Lung (tissue), 12 donors: Measurements from ENCODE around the gene SLC4A2. TPM values are rescaled to one million over a fixed set of nuclear protein-coding genes. Genes with fewer than 3 reads are reported as not detected.

Source experiments
- ATAC-seq: fragments of 200-7000 bp; cut with Tn5 transposase; one replicate; pipeline ENCODE4 v1.9.1; 2020; ENCODE audit warnings: moderate number of reproducible peaks; ENCODE audit not compliant: insufficient read depth, low FRiP score
- DNase-seq, 3 donors: peaks; one replicate each; pipeline ENCODE4 v3.0.0-alpha.2; 2013 to 2017
- H3K27ac ChIP-seq, 2 donors: one replicate each; pipeline ENCODE4 v1.5.1; 2013; ENCODE audit warnings: mild to moderate bottlenecking in 2 of 2, moderate library complexity in 2 of 2, control low read depth in 1 of 2, inconsistent platforms in 1 of 2, low read depth in 1 of 2, low read length in 1 of 2
- H3K27me3 ChIP-seq, 3 donors: one replicate each; pipeline ENCODE4 v1.5.1; 2013; ENCODE audit warnings: low read length in 2 of 3; ENCODE audit not compliant: control insufficient read depth in 3 of 3, insufficient read depth in 3 of 3
- H3K36me3 ChIP-seq, 4 donors: one replicate each; pipeline ENCODE4 v1.5.1; 2013; ENCODE audit warnings: low read length in 4 of 4, mild to moderate bottlenecking in 1 of 4, moderate library complexity in 1 of 4; ENCODE audit not compliant: control insufficient read depth in 4 of 4, insufficient read depth in 4 of 4
- H3K4me1 ChIP-seq, 5 donors: one replicate each; pipeline ENCODE4 v1.5.1; 2013; ENCODE audit warnings: low read length in 5 of 5, mild to moderate bottlenecking in 2 of 5, moderate library complexity in 1 of 5; ENCODE audit not compliant: control insufficient read depth in 5 of 5, insufficient read depth in 5 of 5
- H3K4me3 ChIP-seq: one replicate; pipeline ENCODE4 v1.5.1; 2013; ENCODE audit warnings: mild to moderate bottlenecking, control low read depth, moderate library complexity
- H3K9ac ChIP-seq, 2 donors: one replicate each; pipeline ENCODE4 v1.5.1; 2013; ENCODE audit warnings: low read length in 2 of 2, control low read depth in 1 of 2; ENCODE audit not compliant: insufficient read depth in 1 of 2
- H3K9me3 ChIP-seq, 4 donors: one replicate each; pipeline ENCODE4 v1.5.1; 2013; ENCODE audit warnings: low read length in 3 of 4, mild to moderate bottlenecking in 1 of 4, moderate library complexity in 1 of 4; ENCODE audit not compliant: control insufficient read depth in 4 of 4, insufficient read depth in 3 of 4
- CTCF ChIP-seq: IDR thresholded peaks from 2 replicates; pipeline ENCODE4 v1.5.1; 2012; ENCODE audit warnings: mild to moderate bottlenecking; ENCODE audit errors: control extremely low read depth, extremely low read depth
- WGBS, 2 donors: extraction: QIAGEN DNeasy Blood & Tissue Kit; methylation state at CpG; one replicate each; pipeline ENCODE4 v1.1.7; 2013; 5-methylcytosine and 5-hydroxymethylcytosine counted together
- polyA plus RNA-seq, 2 donors: library from polyadenylated mRNA; stranded (reverse); fragments of 200-250 nt; gene quantifications; one replicate each; pipeline ENCODE4 v1.2.1, GENCODE V29; 2013
- total RNA-seq, 2 donors: library from RNA; depleted of rRNA in 1 of 2; stranded (reverse); fragments of >200 nt in 1 of 2; gene quantifications; one replicate each; pipeline ENCODE4 v1.2.1, GENCODE V29; 2014 to 2021
- donor health status: control.
- donor health status: control.
- donor health status: Bipolar disorder and iron deficiency.
- donor health status: healthy.
- donor health status: DM: yes; HTN: yes; CAD: no.

The SLC4A2 gene
- total and polyA plus RNA-seq, 4 donors = 66.3 to 173 (median 120) TPM

GRCh38 chr7:151032936-151033863, 26.2 kb upstream of the SLC4A2 start:
- Histone ChIP-seq H3K36me3 (peaks cover 0 to 33% (median 3%) of the 10 kb centered on the region in 4 donors), H3K9me3 (no peaks in the 10 kb centered on the region), H3K27me3 (no peaks in the 10 kb centered on the region), H3K27ac (no peak overlapping the region), H3K4me1 (peaks cover 0 to 9% (median 0%) of the 10 kb centered on the region in 5 donors), H3K4me3 (no peak overlapping the region), H3K9ac (no peak overlapping the region)
- DNase-seq = no peak
- 89 to 91% methylated on average over 16 to 17 of the region's 17 CpGs for WGBS, 2 donors
- no peak for TF ChIP-seq CTCF
- no peak for ATAC-seq

GRCh38 chr7:151033864-151034249, 25.5 kb upstream of the SLC4A2 start:
- no peak for TF ChIP-seq CTCF
- no peak overlapping the region for H3K9ac ChIP-seq

DNA sequence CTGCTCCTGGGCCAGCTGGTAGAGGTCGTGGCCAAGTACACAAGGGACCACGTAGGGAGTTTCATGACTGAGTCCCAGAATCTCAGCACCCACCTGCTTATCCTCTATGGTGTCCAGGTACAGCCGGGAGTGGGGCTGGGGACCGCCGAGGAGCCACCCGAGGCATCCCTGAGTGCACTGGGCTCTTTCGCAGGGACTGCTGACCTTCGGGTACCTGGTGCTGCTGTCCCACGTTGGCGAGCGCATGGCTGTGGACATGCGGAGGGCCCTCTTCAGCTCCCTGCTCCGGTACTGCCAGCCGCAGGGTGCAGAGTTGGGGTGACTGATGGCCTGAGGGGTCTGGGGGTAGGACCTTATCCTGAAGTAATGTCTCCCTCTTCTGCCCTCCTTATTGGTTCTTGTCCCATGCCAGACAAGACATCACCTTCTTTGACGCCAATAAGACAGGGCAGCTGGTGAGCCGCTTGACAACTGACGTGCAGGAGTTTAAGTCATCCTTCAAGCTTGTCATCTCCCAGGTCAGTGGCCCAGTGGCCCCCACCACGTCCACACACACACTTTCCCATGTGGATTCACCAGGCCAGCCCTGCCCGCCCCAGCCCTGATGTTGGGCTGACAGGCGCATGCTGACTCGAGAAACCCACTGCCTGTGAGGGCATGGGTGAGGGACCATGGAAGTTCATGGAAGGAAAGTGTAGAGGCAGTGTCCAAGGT, 24.9 kb upstream of the SLC4A2 start:
- no peak overlapping the region for H3K4me3 ChIP-seq
- WGBS, 2 donors = 94 to 95% methylated on average over 21 of the region's 21 CpGs
- DNase-seq = no peak
- H3K9me3 ChIP-seq = no peaks in the 10 kb centered on the region
- H3K36me3 ChIP-seq = peaks cover 0 to 33% (median 3%) of the 10 kb centered on the region in 4 donors
- no peak overlapping the region for H3K27ac ChIP-seq
- no peak for ATAC-seq
- peaks cover 0 to 7% (median 0%) of the 10 kb centered on the region in 5 donors for H3K4me1 ChIP-seq
- no peak for TF ChIP-seq CTCF
- H3K9ac ChIP-seq = no peak overlapping the region
- H3K27me3 ChIP-seq = no peaks in the 10 kb centered on the region

More at GRCh38 chr7:151033864-151034249, 25.5 kb upstream of the SLC4A2 start:
- no peak overlapping the region for H3K27ac ChIP-seq
- 86 to 90% methylated on average over 5 of the region's 5 CpGs for WGBS, 2 donors
- peaks cover 0 to 33% (median 3%) of the 10 kb centered on the region in 4 donors for H3K36me3 ChIP-seq
- H3K4me1 ChIP-seq = peaks cover 0 to 8% (median 0%) of the 10 kb centered on the region in 5 donors
- H3K4me3 ChIP-seq = no peak overlapping the region
- H3K9me3 ChIP-seq = no peaks in the 10 kb centered on the region
- DNase-seq = no peak
- no peaks in the 10 kb centered on the region for H3K27me3 ChIP-seq
- no peak for ATAC-seq
